Stimulated activated CD8-positive, alpha-beta memory T cell treated with anti-CD3 and anti-CD28 coated beads, Interleukin-15, amount 100 ng/mL, for 24 hours (primary cell): ENCODE results near the gene OR52I1.

Source experiments
- DNase-seq: peaks from one replicate; pipeline ENCODE4 v3.0.0-alpha.2; 2020; ENCODE audit warnings: low read depth

OR52I1 gene

GRCh38 chr11:4615856-4616444 is 22.1 kb downstream of the OR52I1 start:
- no peak for DNase-seq

- no peak for DNase-seq
Measured at GRCh38 chr11:4619514-4619913, 25.7 kb downstream of the OR52I1 start.

- no peak for DNase-seq
Measured at GRCh38 chr11:4626207-4627099, 32.6 kb downstream of the OR52I1 start.

- DNase-seq, result no peak
Measured at GRCh38 chr11:4636136-4636535, 42.3 kb downstream of the OR52I1 start.

GRCh38 chr11:4636962-4637661 is 43.3 kb downstream of the OR52I1 start, which contains the start of gene OR51D1:
Gene OR51D1, plus strand, starts transcription at chr11:4637477. Its CDS starts 2,314 bp downstream, at chr11:4639791.
- DNase-seq, result peak; percentile 45

DNA sequence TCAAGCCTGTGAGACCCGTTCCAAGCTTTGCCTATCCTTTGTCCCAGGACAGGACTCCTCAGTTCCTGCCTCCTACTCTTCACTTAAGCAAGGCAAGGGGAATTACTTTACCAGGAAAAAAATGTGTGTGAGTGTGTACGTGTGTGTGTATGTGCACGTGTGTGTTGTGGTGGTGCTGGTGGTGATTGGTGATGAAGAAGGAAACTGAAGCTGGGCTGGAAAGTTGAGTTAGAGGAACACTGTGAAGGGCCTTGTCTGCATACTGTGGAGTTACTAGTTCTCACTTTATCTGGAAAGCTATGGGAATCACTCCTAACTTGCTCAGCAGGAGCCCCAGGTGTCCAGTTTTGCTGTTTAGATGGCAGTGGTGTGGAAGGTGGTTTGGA is 43.8 kb downstream of the OR52I1 start:
- no peak for DNase-seq

GRCh38 chr11:4639931-4640330 is 46.1 kb downstream of the OR52I1 start:
- no peak for DNase-seq

DNA sequence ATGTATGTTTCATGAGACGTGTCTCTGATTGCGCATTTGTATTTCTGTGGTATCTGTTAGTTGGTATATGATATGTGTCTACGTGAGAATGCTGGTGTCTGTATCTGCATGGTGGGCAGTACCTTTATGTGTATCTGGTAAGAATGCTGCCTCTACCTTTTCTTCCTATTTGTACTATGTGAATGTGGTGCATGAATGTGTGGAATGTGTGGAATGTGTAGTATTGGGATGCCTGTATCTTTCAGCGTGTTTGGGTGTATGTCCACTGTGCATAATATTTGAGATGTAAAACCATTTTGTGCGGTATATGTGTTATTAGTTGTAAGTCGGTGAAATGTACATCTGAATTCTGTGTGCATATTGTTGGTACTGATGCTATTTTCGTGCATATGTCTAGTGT is 47.7 kb downstream of the OR52I1 start:
- no peak for DNase-seq

DNA sequence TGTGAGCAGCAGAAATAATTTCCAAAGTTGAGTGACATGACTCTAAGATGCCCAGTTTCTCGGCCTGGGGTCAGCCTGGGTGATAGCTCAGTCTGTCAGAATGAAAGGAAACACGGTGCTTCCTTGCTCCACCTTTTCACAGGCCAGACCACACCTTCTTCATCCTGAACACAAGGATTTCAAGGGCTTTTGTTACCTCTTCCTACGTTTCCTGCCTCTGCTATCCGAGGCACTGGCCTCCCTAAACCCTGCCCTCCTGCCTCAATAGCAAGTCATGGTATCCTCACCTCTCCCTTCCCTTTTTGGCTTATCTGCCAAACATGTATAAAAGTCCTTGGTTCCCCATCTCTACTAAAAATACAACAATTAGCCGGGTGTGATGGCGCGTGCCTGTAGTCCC is 48.2 kb downstream of the OR52I1 start:
- no peak for DNase-seq

DNA sequence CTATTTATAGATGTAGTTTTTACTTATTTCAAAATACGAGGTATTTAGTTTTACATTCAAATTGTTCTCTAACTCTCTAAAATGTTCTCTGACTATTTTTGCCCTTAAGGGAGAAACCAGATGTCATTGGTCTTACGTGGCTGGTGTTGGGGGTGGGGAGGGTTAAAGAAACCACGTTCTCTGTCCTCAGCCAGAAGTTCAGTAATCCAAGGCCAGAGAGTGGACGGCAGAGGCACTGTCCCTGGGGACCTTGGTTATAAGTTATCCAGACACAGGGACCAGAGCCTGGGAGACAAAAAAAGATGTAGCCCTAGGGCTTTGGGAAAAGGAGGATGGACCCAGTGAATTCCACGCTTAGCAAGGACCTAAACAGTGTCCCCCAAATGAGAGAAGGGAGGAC is 49.2 kb downstream of the OR52I1 start:
- DNase-seq, result no peak

DNA sequence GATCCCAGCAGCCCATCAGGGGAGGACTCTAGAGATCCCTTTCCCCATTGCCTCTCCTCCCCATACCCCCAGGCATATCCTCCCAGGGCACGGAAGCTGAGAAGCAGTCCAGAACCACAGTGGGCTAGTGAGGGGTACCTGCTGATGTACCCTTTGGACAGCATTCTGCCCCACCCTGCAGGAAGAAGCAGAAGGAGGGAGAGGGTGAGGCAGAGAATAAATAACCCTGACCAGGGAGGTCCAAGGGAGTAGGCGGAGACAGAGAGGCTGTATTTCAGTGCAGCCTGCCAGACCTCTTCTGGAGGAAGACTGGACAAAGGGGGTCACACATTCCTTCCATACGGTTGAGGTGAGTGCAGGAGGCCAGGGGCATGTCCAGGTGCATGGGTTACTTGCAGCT is 49.8 kb downstream of the OR52I1 start, which contains the start of gene OR51E1:
Gene OR51E1 (plus strand): TSS at position 301 of the 400 bp plus-strand sequence. CDS start 8,545 bp downstream, outside the sequence.
- DNase-seq, result no peak

DNA sequence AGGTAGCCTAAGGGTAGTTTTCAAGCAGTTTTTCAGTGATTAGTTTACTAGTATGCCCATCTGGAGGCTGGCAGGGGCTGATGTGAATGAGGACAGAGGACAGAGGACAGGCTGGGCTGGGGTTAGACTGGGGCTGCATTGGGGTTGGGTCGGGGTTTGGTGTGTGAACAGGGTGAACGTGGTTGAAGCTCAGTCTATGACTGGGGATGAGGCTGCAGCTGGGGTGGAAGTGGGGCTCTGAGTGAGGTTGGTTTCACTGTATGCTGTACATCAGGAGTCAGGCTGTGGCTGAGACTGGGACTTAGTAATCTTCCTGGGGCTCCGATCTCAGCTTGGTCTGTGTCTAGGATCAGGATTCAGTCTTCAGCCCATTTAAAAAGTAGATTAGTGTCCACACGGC is 50.4 kb downstream of the OR52I1 start:
- no peak for DNase-seq
